Esophagus muscularis mucosa (tissue), 4 donors: ENCODE results near the gene ALDH3A2. TPM values are rescaled to one million over a fixed set of nuclear protein-coding genes. Genes with fewer than 3 reads are reported as not detected.

ENCODE experiments used
- DNase-seq: peaks from one replicate; pipeline ENCODE4 v3.0.0-alpha.2; 2017; ENCODE audit errors: extremely low spot score
- H3K27ac ChIP-seq, 4 donors: fragments of 200-600 bp; sonication (generic); replicated peaks in 1 of 4; 1 replicate in 3 of 4; 2 replicates in 1 of 4; pipeline ENCODE4 v1.5.1; 2016 to 2019; ENCODE audit warnings: mild to moderate bottlenecking in 1 of 4
- H3K27me3 ChIP-seq, 4 donors: fragments of 200-600 bp; sonication (generic); one replicate each; pipeline versions ENCODE4 v1.5.1 to v1.6.0; 2016 to 2019
- H3K36me3 ChIP-seq, 4 donors: fragments of 200-600 bp; sonication (generic); one replicate each; pipeline ENCODE4 v1.5.1; 2016 to 2019
- H3K4me1 ChIP-seq, 4 donors: fragments of 200-600 bp; sonication (generic); one replicate each; pipeline ENCODE4 v1.5.1; 2016 to 2019
- H3K4me3 ChIP-seq, 4 donors: fragments of 200-600 bp; sonication (generic); 1 replicate in 2 of 4; 2 replicates in 2 of 4; pipeline ENCODE4 v1.5.1; 2016 to 2019; ENCODE audit warnings: mild to moderate bottlenecking in 4 of 4, moderate library complexity in 1 of 4
- H3K9me3 ChIP-seq, 4 donors: fragments of 200-600 bp; sonication (generic); 1 replicate in 3 of 4; 2 replicates in 1 of 4; pipeline ENCODE4 v1.5.1; 2016 to 2019
- EP300 ChIP-seq: sonication (generic); formaldehyde crosslinking; IDR thresholded peaks from one replicate; pipeline ENCODE4 v1.6.1; 2017; ENCODE audit warnings: antibody characterized with exemption
- POLR2A ChIP-seq: fragments of 450-650 bp; IDR thresholded peaks from one replicate; pipeline ENCODE4 v1.6.1; 2017; ENCODE audit warnings: antibody characterized with exemption, moderate library complexity, mild to moderate bottlenecking, low read depth
- POLR2AphosphoS5 ChIP-seq, 2 donors: sonication (generic); formaldehyde crosslinking; IDR thresholded peaks; one replicate each; pipeline ENCODE4 v1.6.1; 2017; ENCODE audit warnings: antibody characterized with exemption in 2 of 2
- WGBS: methylation state at CpG from one replicate; pipeline ENCODE4 v1.1.5; 2018; 5-methylcytosine and 5-hydroxymethylcytosine counted together
- intact Hi-C: fragments of 100-400 bp; cut with DNase I; formaldehyde crosslinking; loops from one replicate; pipeline ENCODE4 v1.15.1; 2023
- total RNA-seq, 4 donors: library from RNA; depleted of rRNA; stranded (reverse); fragments of >200 nt; gene quantifications; one replicate each; pipeline versions ENCODE4 v1.1.0 to v1.2.1, GENCODE V29; 2016
- TF ChIP-seq, protein P1 (sequence below), 3 experiments: fragments of 200-600 bp in 2 of 3; fragments of 450-650 bp in 1 of 3; sonication (generic) in 2 of 3; IDR thresholded peaks; one replicate each; pipeline ENCODE4 v1.5.1; 2017 to 2019; ENCODE audit warnings: antibody characterized with exemption in 3 of 3, mild to moderate bottlenecking in 2 of 3, moderate library complexity in 1 of 3

ALDH3A2 gene
- total RNA-seq, 4 donors from 2014 or later, result 104 to 182 (median 115) TPM

DNA sequence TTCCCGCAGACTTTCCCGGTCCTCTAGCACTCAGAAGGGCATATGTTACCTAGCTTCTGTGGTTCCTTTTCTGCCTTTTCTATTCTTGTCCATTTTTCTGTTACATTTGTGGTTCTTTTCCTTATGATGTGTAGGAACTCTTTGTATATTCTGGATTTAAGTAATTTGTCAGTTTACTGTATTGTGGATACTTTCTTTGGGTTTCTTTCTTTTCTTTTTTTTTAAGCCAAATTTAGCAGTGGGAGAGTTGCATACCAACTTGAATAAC, 657 bp downstream of the ALDH3A2 start:
- no peak for DNase-seq
- Histone ChIP-seq H3K4me3 (peak overlapping the region; percentile 73 to 91 (median 78)), H3K27ac (peak overlapping the region; percentile 96 to 98 (median 98)), H3K9me3 (no peaks in the 10 kb centered on the region), H3K36me3 (peaks cover 9 to 17% (median 13%) of the 10 kb centered on the region in 4 donors), H3K4me1 (peaks cover 35 to 74% (median 69%) of the 10 kb centered on the region in 4 donors), H3K27me3 (no peaks in the 10 kb centered on the region)
- intact Hi-C loops, result loop anchor here (5.0 to 10.0 kb wide), 5 partner anchors 64 to 272 kb away; partner anchors contain the start of gene MAPK7
- WGBS, result 0% methylated on average over 2 of the region's 2 CpGs
- TF ChIP-seq EP300 (no peak), POLR2A (no peak), POLR2AphosphoS5 (IDR thresholded peaks at IDR 0.05) (no peak)
- TF ChIP-seq, protein P1, sequence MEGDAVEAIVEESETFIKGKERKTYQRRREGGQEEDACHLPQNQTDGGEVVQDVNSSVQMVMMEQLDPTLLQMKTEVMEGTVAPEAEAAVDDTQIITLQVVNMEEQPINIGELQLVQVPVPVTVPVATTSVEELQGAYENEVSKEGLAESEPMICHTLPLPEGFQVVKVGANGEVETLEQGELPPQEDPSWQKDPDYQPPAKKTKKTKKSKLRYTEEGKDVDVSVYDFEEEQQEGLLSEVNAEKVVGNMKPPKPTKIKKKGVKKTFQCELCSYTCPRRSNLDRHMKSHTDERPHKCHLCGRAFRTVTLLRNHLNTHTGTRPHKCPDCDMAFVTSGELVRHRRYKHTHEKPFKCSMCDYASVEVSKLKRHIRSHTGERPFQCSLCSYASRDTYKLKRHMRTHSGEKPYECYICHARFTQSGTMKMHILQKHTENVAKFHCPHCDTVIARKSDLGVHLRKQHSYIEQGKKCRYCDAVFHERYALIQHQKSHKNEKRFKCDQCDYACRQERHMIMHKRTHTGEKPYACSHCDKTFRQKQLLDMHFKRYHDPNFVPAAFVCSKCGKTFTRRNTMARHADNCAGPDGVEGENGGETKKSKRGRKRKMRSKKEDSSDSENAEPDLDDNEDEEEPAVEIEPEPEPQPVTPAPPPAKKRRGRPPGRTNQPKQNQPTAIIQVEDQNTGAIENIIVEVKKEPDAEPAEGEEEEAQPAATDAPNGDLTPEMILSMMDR (IDR thresholded peaks at IDR 0.05), result no peak

DNA sequence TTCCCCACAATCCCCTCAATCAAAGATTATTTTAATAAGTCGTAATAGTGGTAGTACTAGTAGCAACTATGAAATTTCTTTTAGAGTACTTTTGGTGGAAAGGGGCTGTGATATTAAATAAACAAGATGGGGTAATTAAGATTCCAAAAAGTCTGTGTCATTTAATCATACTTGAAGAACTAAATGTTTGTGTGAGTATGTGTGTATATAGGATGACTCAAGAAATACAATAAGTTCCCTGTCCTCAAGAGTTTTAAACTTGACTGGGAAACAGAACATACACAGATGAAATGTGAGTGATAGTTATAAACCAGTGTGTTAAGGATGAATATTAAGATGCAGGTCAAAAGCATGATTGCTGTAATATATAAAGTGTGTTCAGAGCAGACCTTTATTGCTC, 2.3 kb downstream of the ALDH3A2 start:
- Histone ChIP-seq H3K9me3 (no peaks in the 10 kb centered on the region), H3K27ac (peak overlapping the region in 2 of 4 donors; percentile 39 to 52), H3K36me3 (peaks cover 21 to 33% (median 30%) of the 10 kb centered on the region in 4 donors), H3K4me3 (peak overlapping the region; percentile 73 to 91 (median 78)), H3K27me3 (no peaks in the 10 kb centered on the region), H3K4me1 (peaks cover 35 to 72% (median 63%) of the 10 kb centered on the region in 4 donors)
- DNase-seq, result no peak
- TF ChIP-seq EP300, result no peak
- TF ChIP-seq, protein P1 (IDR thresholded peaks at IDR 0.05), result no peak
- no peak for TF ChIP-seq POLR2A
- TF ChIP-seq POLR2AphosphoS5 (IDR thresholded peaks at IDR 0.05), result no peak
- intact Hi-C loops, result loop anchor here (5.0 kb wide), 1 partner anchor 101 kb away; no protein-coding TSS in a partner anchor
- WGBS, result 78% methylated on average over 1 of the region's 1 CpG

DNA sequence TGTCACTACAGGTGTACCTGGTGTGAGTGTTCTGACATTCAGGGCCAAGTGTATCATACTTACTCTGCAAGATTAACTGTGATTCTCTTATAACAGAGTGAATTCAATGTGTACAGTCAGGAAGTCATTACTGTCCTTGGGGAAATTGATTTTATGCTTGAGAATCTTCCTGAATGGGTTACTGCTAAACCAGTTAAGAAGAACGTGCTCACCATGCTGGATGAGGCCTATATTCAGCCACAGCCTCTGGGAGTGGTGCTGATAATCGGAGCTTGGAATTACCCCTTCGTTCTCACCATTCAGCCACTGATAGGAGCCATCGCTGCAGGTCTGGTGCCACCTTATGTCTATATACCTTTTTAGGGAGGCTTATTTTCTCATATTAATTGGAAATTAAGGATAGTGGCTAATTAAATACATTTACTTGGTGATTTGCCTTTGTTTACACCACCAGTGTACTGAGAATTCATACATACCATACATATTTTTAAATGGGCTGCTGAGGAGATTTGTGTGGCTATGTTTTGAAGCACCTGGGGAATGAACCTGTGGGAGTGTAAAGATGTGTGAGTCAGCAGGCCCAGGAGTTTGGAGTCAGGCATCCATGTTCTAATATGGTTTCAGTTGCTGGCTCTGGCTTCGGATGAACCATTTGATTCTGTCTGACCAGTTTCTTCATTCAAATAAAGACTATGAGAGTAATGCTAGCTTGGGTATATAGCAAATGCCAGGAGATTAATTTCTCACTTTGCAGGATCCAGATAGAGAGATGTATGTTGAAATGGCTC, 3.1 kb downstream of the ALDH3A2 start:
- H3K4me1 ChIP-seq, result peaks cover 34 to 69% (median 58%) of the 10 kb centered on the region in 4 donors
- TF ChIP-seq EP300 (no peak), POLR2AphosphoS5 (IDR thresholded peaks at IDR 0.05) (no peak), POLR2A (no peak)
- TF ChIP-seq, protein P1 (IDR thresholded peaks at IDR 0.05), result no peak

DNA sequence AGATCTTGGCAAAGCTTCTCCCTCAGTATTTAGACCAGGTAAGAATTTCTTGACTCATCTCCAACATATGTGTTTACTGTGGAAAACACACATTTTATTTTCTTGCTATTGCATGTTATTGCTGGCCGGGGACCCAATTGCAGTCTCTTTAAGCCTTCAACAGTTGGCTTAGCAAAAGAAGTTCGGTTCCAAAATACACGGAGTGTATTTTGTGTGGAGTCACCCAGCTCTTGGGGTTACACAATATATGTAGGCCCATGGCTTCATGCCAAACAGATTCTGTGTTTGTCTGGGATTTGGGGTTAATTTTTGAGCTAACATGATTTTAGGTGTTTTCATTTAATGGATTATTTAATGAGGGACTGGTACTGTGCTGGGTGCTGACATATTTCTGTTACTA, 4.0 kb downstream of the ALDH3A2 start:
- Histone ChIP-seq H3K36me3 (peaks cover 21 to 48% (median 42%) of the 10 kb centered on the region in 4 donors), H3K4me1 (peaks cover 24 to 68% (median 56%) of the 10 kb centered on the region in 4 donors), H3K27ac (peak overlapping the region; percentile 11 to 63 (median 58)), H3K9me3 (no peaks in the 10 kb centered on the region), H3K27me3 (no peaks in the 10 kb centered on the region), H3K4me3 (peak overlapping the region in 1 of 4 donors; percentile 12)
- TF ChIP-seq POLR2AphosphoS5 (IDR thresholded peaks at IDR 0.05), result peak in 1 of 2 donors; percentile 21
- no peak for TF ChIP-seq EP300
- TF ChIP-seq, protein P1 (IDR thresholded peaks at IDR 0.05), result no peak
- 38% methylated on average over 3 of the region's 3 CpGs for WGBS
- intact Hi-C loops, result loop anchor here (5.0 kb wide), 1 partner anchor 100 kb away; no protein-coding TSS in a partner anchor
- DNase-seq, result peak; percentile 7

More for the DNA sequence above, 3.1 kb downstream of the ALDH3A2 start:
- intact Hi-C loops, result loop anchor here (5.0 kb wide), 1 partner anchor 101 kb away; no protein-coding TSS in a partner anchor
- DNase-seq, result peak; percentile 31
- Histone ChIP-seq H3K36me3 (peaks cover 21 to 41% (median 37%) of the 10 kb centered on the region in 4 donors), H3K9me3 (no peaks in the 10 kb centered on the region), H3K4me3 (peak overlapping the region in 3 of 4 donors; percentile 9 to 91 (median 83)), H3K27ac (peak overlapping the region; percentile 11 to 63 (median 58)), H3K27me3 (no peaks in the 10 kb centered on the region)
- WGBS, result 76% methylated on average over 5 of the region's 5 CpGs
